ENCODE measurements around the gene CHST8.
"Not testable (repeated sequence)": the region's sequence is repeated elsewhere in the genome, so short reads cannot be mapped to it uniquely, and the experiment has no call there.

The CHST8 gene

DNA sequence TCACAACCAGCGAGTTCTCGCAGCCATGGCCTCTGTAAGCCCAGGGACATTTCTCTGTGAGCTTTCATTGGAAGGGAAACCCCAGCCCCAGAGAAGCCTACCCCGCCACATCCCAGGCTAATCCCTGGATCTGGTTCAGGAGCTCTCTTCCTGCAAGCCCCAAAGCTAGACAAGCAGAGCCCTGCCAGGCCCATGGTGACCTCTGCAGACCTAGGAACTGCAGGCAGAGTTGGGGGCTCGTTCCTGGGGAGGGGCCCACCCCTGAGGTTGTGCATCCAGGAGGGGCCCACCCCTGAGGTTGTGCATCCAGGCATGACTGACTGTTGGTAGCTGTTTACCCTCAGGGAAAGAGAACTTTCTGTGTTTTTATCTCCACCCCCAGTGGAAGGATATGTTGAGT, 196.7 kb downstream of the CHST8 start:
- DNase-seq: no peak

DNA sequence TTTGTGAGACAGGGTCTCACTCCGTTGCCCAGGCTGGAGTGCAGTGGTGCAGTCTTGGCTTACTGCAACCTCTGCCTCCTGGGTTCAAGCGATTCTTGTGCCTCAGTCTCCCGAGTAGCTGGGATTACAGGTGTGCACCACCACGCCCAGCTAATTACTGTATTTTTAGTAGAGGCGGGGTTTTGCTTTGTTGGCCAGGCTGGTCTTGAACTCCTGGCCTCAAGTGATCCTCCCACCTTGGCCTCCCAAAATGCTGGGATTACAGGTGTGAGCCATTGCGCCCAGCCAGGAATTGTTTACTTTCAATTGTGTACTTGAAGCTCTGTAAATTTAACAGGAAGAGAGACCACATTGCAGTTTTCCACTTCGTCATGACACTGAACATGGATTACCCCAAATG, 197.3 kb downstream of the CHST8 start:
- not testable (repeated sequence) for DNase-seq

DNA sequence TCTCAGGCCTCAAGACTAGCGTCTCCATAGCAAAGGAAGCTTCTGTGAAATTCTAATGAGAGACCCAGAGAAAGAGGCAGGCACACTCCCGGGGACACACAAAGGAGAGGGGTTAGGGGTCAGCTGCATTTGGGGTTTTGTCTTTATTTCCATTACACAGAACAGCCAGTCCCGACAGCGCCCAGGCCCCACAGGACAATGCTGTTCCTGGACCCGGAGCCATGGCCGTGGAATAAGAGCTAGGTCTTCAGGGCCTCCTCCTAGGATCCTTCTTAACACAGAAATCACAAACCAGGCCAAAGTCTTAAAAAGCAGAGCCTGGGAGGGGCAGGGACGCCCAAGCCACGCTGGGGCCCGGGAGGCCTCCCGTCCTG, 197.7 kb downstream of the CHST8 start:
- no peak for DNase-seq

DNA sequence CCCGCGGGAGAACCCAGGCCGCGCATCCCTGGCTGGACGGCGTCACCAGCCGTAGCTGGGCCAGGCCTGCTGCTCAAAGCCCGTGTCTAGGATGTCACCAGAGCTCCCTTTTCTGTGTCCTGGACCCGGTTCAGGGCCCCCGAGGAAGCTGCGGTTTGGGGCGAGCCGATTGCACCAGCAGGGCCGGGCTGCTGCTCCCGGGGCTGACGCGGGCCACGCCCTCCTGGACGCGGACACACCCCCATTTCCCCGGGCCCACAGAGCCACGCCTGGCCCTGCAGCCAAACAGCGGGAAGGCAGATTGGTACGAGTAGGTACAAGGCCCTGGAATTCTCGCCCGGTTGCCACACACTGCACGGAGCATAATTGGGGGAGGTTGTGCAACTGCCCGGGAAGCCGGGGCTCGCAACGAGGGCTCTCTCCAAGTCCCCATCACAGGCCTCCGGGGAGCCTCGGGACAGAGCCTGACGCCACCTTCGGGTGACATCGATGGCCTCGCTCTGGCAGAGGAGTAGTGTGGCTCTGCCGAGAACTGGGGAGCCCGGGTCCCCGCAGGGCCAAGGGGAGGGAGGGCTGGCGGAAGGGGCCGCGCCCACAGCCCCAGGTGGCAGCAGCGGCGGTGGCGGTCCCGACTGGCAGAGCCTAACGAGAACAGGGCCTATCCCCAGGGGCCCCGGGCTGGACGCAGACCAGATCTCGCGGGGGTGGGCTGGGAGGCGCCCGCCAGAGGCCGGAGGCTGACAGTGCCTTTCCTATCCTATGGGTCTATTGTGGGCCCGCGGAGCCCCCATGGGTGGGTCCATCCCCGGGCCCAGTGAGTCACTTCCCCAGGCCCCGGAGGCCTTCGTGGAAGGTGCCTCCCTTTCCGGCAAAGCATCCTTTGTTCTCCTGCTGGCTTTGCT, 198.4 kb downstream of the CHST8 start:
- DNase-seq: peak; percentile 60 to 63

DNA sequence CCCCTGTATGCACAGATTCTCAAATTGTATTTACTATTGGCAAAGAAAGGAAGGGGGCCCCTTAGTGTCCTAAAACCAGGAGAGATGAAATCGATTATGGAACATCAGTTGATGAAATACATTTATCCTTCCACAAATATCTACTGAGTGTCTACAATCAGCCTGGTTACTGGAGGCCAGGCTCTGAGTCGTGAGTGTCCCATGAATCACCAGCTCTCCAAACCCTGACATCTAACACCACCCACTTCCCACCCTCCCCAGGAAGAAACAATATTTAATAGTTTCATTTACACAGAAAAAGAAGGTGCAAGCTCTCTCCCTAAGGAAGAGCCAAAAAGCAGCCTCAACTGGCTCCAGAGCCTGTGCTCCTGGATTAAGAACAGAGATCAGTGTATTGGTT, 200.1 kb downstream of the CHST8 start:
- no peak for DNase-seq

All from stimulated activated CD4-positive, alpha-beta T cell treated with anti-CD3 and anti-CD28 coated beads, Interleukin-2, amount 100 ng/mL, for 48 hours (primary cell).